HepG2 (cell line): ENCODE measurements around the gene NIN. TPM values are rescaled to one million over a fixed set of nuclear protein-coding genes. Genes with fewer than 3 reads are reported as not detected.

ENCODE experiments used
- ARID4A ChIP-seq: sonication (generic); formaldehyde crosslinking; IDR thresholded peaks from 2 replicates; pipeline ENCODE4 v1.5.0; 2020; ENCODE audit warnings: mild to moderate bottlenecking, missing genetic modification reagents, borderline replicate concordance
- DDIT3 ChIP-seq: sonication (generic); formaldehyde crosslinking; IDR thresholded peaks from 2 replicates; pipeline ENCODE4 v1.4.0; 2020; ENCODE audit warnings: mild to moderate bottlenecking, missing genetic modification reagents
- GATAD1 ChIP-seq: IDR thresholded peaks from 2 replicates; pipeline ENCODE4 v1.6.1; 2016; ENCODE audit warnings: missing genetic modification reagents, missing compliant biosample characterization
- KIAA2018 ChIP-seq: sonication (generic); formaldehyde crosslinking; IDR thresholded peaks from 2 replicates; pipeline ENCODE4 v1.5.0; 2020; ENCODE audit warnings: mild to moderate bottlenecking, missing genetic modification reagents, borderline replicate concordance
- MTF1 ChIP-seq: sonication (generic); formaldehyde crosslinking; IDR thresholded peaks from 2 replicates; pipeline ENCODE4 v1.5.0; 2020; ENCODE audit warnings: missing genetic modification reagents
- NFIC ChIP-seq: IDR thresholded peaks from 2 replicates; pipeline ENCODE4 v1.6.1; 2012; ENCODE audit warnings: mild to moderate bottlenecking, low read length, inconsistent platforms
- POGK ChIP-seq: sonication (generic); formaldehyde crosslinking; conservative IDR thresholded peaks from 2 replicates; pipeline ENCODE4 v1.8.0; 2022; ENCODE audit warnings: mild to moderate bottlenecking, moderate library complexity, missing genetic modification reagents
- SAFB2 ChIP-seq: sonication (generic); formaldehyde crosslinking; IDR thresholded peaks from 2 replicates; pipeline ENCODE4 v1.5.1; 2020; ENCODE audit warnings: missing genetic modification reagents, low read depth, mild to moderate bottlenecking, borderline replicate concordance
- XRCC5 ChIP-seq: fragments of 200-400 bp; formaldehyde crosslinking; optimal IDR thresholded peaks from 2 replicates; pipeline ENCODE3; 2017; ENCODE audit warnings: mild to moderate bottlenecking, low read length
- ZBTB26 ChIP-seq: IDR thresholded peaks from 2 replicates; pipeline ENCODE4 v1.6.1; 2016; ENCODE audit warnings: missing compliant biosample characterization, missing genetic modification reagents, borderline replicate concordance
- ZNF333 ChIP-seq: sonication (generic); formaldehyde crosslinking; IDR thresholded peaks from 2 replicates; pipeline ENCODE4 v1.4.0; 2020; ENCODE audit warnings: mild to moderate bottlenecking, missing genetic modification reagents, borderline replicate concordance
- polyA plus RNA-seq, 8 experiments: library from polyadenylated mRNA; depleted of rRNA in 3 of 8; stranded (reverse) in 7 of 8; unstranded in 1 of 8; fragments of >200 nt; fragmentation: Illumina TruSeq in 4 of 8; extraction: Trizol in 4 of 8; gene quantifications; 2 replicates each; pipeline versions ENCODE4 v1.2.1 to v1.2.3, GENCODE V29; 2011 to 2016; ENCODE audit warnings: low read depth in 4 of 8, missing spikeins in 1 of 8, mixed read lengths in 1 of 8; ENCODE audit not compliant: insufficient read depth in 1 of 8
- total RNA-seq, 5 experiments: library from RNA; depleted of rRNA; stranded (reverse); fragments of >200 nt; fragmentation: Illumina TruSeq; extraction: Trizol; gene quantifications; 2 replicates each; pipeline ENCODE4 v1.2.3, GENCODE V29; 2016; ENCODE audit warnings: low read depth in 1 of 5

Gene NIN
- total and polyA plus RNA-seq, 2 of the 13 experiments (the other 11 are each of a cell fraction or from before 2014, with no cell fraction given), result 2.8 to 9.7 TPM

GRCh38 chr14:50758945-50759344 is 72.0 kb downstream of the NIN start (continued):
- TF ChIP-seq KIAA2018 (CRISPR knock-in tag) (no peak), POGK (CRISPR knock-in tag) (no peak), SAFB2 (CRISPR knock-in tag) (no peak), XRCC5 (no peak), ZBTB26 (CRISPR knock-in tag) (no peak), ARID4A (CRISPR knock-in tag) (no peak), DDIT3 (CRISPR knock-in tag) (no peak), MTF1 (no peak), GATAD1 (CRISPR knock-in tag) (no peak), ZNF333 (CRISPR knock-in tag) (no peak), NFIC (no peak)
